Measurements from ENCODE around the gene CFAP61.
"Not testable (repeated sequence)": the region's sequence is repeated elsewhere in the genome, so short reads cannot be mapped to it uniquely, and the experiment has no call there.

The CFAP61 gene

DNA sequence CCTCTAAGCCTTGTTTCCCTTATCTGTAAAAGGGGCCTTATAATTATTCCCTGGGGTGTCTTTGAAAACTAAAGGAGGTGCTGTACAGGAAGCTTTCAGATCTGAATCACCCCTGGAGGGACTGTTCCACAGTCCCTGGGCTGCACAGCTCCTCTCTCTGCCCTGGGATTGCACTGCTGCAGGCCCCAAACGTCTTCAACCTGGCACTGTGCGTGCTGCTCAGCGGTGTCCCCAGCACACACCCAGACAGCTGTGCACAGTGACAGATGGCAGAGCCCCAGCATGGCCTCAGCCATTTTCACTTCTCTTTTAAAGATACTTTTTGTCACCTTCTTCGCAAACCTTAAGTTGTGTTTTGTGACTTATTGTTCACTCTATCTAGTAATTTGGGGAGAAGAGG lies 264.9 kb downstream of the CFAP61 start:
- no peak for DNase-seq (ENCODE audit: low read depth in 2 of 2, low spot score in 1 of 2)

DNA sequence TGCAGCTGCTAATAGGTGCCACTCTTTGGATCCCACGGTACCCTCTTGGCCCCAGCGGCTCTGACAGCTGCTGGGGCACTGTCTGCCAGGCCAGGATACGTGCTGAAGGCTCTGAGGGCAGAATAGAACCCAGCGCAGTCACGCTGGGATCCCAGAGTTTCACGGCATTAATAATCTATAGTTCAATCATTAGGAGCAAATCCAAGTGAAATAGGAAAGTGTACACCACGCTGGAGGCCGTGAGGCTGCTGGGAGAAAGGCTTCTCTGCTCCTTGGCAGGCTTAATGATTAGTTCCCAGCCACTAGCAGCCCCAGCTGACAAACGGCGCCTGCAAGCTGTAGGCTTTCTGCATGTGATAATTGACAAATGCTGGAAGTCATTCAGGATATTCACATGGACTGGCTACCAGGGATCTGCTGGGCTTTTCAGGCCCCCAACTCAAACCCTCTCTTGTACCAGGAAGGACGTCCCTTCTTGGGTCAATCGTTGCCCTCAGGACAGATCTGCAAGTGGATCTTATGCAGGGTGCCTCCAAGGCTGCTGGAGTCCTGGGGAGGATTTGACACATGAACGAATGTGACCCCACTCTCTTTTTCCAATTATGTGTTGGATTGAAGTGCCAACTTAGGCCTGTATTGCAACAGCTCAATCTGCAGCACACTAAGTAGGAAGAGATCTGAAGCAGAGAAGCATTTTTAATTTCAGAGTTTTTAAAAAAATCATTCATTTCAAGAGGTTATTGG lies 265.5 kb downstream of the CFAP61 start:
- DNase-seq (ENCODE audit: low read depth in 2 of 2, low spot score in 1 of 2) = no peak

DNA sequence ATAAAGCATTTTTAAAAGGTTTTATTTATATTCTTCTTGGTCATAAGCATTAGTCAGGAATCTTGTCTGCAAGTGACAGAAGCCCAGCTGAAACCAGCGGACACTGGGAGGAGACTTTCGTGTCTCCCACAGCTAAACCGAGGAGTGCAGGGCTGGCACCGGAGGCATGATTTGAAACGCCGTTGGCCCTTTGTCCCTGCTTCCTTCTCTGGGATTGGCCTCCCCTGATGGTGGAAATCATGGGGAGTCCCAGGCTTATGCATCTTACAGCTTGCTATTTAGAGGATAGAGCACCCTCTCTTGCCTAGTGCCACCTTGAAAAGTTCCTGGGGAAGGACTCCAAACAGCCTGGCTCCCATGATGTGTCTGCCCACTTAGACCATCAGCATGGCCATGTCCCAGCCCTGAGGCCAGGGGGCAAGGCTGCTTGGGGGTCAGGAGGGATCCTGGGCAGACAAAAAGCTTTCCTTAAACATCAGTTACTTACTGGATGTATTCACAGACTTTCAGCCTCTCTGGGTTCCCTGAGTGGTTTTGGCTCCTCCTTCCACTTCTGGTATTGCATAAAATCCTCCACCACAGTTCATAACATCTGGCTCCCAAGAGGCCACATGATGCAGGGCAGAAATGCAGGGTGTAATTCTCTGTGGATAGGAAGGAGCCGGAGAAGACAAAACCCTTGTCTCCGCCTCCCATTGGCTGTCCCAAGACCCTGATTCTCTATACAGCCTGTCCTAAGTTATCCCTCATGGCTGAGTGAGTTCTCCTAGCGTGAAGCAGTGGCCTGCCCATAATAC lies 266.2 kb downstream of the CFAP61 start:
- no peak for DNase-seq (ENCODE audit: low read depth in 2 of 2, low spot score in 1 of 2)

DNA sequence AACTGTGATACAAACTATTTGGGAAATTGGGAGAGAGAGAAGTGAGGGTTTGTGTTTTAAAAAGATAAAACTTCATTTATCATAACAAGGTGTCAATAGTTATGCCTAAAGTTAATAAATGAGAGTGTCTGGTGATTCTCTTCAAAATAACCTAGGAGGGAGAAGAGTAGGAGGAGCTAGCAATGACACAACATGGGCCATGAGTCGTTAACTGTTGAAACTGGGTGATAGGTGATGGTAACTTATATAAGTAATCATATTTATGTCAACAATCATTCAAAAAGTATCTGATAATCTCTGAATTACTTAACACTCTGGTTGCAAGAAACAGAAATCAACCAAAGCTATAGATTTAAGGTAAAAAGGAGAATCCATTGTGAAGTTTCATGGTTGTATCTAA lies 268.8 kb downstream of the CFAP61 start:
- no peak for DNase-seq (ENCODE audit: low read depth in 2 of 2, low spot score in 1 of 2)

DNA sequence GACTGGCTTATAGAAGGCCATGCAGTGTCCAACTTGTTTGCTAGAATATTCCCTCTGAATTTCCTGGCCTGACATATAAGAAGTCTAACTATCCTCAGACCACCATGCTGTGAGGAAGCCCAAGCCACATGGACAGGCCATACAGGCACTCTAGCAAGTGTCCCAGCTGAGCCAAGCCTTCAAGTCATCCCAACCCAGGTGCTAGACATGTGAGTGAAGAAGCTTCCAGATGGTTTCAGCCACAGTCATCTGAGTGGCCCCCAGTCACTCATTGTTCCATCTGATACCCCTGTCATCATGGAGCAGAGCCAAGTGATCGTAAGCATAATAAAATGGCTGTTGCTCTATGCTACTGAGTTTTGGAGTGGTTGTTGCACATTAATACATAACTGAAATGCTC lies 269.6 kb downstream of the CFAP61 start:
- DNase-seq (ENCODE audit: low read depth in 2 of 2, low spot score in 1 of 2) = no peak

DNA sequence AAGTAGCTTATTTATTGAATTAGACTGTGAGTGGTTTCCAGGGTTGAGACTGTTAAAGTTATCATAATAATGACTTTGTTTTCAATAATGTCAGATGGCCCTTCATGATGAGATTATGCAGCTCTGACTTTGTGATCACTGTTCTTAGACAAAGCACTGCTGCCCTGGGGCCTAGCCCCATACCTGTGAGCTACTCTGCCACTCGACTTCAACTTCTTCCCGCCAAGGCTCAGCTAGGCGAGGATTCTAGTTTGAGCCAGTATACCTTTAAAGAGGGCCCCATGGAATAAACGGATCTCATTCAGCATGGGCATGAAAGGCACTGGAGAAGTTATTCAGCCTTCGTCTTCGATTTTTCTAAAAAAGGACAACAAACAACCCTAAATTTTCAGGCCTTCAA lies 270.6 kb downstream of the CFAP61 start:
- no peak for DNase-seq (ENCODE audit: low read depth in 2 of 2, low spot score in 1 of 2)

DNA sequence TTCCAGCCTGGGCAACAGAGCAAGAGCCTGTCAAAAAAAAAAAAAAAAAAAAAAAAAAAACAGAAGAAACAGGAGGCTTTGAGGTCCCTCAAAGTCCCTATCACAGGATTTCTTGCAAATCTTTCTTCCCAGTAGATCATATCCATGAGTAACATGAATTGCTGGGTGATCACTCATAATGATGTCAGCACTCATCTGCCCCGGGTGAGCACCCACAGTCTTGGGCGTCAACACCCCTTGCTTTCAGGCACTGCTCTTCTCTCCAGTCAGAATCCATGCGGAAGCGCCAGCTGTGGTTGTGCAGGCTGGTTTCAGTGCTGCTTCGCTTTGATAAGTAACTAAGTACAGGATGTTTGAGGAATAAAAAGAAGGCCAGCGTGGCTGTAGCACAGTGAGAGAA lies 275.4 kb downstream of the CFAP61 start:
- no peak for DNase-seq (ENCODE audit: low read depth in 2 of 2, low spot score in 1 of 2)

DNA sequence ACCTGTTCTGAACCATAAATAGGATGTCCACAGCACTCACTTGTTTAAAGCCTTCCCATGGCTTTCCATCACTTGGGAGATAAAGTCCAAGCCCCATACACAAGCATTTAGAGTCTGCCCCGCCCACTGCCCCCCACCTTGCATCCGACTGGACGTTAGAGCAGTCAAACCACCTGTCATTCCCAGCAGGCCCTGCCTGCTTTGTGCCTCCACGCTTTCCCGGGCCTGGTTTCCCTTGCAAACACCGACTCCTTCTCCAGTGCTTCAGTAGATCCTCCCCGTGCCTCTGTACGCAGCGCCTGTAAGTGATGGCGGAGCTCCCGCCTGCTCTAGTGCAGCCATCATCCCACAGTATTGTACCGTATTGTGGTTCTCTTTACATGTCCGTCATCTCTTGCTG lies 277.2 kb downstream of the CFAP61 start:
- DNase-seq (ENCODE audit: low read depth in 2 of 2, low spot score in 1 of 2) = no peak

DNA sequence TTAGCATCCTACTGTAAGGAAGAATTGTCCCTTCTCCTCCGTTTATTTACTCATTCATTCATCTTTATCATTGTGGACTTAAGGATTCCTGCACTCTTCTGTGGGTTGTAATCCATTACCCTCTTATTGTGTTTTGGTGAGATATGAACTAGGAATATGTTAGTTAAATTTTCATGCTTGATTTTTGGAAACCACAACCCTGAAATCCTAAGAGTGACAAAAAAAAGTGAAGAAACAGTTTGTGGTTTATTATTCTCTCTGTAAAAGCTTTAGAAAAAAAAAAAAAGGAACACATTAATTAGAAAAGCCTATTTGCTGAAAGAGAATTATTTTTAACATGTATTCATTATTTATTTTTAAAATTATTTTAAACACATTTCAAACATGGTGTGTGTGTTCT lies 278.8 kb downstream of the CFAP61 start:
- no peak for DNase-seq (ENCODE audit: low read depth in 2 of 2, low spot score in 1 of 2)

DNA sequence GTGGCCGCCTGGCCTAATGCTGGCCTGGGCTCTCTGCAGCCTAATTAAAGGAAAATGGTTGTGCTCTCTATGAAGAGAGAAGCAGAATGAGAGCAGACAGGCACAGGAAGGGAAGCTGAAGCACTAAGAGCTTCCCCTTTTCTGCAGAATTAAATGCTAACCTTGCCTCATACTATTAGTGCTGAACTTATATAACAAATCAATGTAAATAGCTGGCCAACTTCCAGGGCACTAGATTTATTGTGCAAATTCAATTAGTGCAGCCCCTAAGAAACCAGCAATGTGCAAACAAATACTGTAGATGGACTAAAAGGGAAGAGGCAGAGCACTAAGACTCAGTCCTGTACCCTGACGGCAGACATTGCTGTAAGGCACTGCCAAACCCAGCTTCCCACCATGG lies 279.5 kb downstream of the CFAP61 start:
- no peak for DNase-seq (ENCODE audit: low read depth in 2 of 2, low spot score in 1 of 2)

DNA sequence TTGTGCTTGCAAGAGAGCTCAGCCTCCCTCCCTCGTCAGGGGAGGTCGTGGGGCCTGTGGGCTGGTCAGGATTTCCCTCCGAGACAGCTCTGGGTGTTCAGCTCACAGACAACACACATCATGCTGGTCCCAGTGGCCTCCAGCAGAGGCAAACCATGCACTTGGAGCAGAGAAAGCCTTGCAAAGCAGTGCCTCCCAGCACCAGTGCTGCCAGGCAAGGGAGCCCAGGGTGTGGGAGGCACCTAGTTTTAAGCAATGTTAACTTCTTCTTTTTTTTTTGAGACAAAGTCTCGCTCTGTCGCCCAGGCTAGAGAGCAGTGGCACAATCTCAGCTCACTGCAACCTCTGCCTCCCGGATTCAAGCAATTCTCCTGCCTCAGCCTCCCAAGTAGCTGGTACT lies 281.5 kb downstream of the CFAP61 start:
- DNase-seq (ENCODE audit: low read depth in 2 of 2, low spot score in 1 of 2) = no peak

DNA sequence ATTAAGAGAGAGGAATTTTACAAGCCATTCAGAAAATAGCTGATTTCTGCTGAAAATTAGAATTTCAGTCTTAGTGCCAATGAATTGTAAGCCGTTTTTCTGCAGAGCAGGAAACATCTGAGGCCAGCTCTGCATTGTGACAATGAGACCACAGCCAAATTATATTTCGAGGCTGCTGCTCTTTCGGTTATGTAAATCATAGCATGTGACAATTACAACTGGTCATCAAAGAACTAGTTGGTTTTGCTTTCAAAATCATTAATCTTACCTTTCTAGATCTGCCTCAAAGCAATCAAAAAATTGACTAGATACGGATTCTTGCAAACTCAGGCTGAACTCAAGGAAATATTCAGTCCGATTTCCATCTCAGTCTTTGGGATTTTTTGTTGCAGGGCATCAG lies 282.2 kb downstream of the CFAP61 start:
- DNase-seq (ENCODE audit: low read depth in 2 of 2, low spot score in 1 of 2) = no peak

DNA sequence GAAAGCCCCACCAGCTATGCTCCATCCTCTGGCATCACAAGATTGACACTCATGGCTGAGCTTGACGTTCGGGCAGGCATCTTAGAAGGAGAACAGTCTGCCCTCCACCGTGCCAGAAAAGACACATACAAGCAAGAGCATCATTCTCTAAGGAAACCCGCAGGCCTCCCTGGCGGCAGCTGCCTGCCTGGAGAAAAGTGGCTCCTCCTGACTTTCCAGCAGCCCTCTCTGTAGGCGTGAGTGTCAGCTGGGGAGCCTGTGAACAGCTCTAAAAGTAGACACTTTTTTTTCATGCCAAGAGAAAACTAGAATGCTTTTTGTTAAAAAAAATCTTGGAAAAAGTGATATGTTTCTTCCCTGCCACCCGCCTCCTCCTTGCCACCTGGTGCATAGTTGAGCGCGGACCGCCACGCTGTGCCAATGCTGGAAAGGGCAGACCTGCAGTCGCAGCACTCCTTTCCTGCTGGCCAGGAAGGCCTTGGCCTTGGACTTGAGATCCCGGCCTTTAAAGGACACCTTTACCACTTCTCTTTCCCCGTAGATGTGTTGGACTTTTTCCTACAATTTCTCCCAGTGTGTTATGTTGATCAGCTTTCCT lies 285.9 kb downstream of the CFAP61 start:
- DNase-seq (ENCODE audit: low read depth in 2 of 2, low spot score in 1 of 2) = no peak

DNA sequence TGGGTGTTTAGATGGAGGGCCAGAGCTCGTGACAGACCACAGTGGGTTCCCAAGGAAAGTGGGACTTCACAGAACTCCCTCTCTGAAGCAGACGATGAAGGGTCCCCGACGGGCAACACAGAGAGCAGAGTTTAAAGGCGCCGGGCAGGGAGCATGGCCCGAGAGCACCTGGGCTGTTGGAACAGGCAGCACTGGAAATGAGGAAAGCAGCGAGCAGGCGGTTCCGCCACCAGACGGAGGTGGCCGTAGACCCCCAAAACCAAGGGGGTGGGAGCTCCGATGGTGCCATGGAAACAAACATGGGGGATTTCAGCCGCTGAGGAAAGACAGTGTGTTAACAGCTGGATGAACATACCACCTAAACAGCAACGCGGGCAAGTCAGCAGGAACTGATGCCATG lies 288.1 kb downstream of the CFAP61 start:
- no peak for DNase-seq (ENCODE audit: low read depth in 2 of 2, low spot score in 1 of 2)

DNA sequence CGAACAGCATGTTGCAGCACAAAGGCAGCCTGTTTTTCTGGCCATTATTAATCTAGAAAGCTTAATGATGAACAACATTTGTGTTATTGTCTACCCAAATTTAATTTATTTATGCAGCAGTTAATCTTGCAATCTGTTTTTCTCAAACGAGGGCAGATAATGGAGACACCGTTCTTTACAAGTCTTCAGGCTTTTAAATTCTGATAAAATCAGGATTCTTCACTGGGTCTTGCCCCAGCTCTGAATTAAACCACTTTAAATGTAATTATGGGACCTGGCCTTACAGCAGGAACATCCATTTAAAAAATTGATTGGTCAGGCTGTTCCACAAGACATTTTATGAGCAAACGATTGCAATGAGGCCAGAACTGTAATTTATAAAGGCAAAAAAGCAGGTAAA lies 289.0 kb downstream of the CFAP61 start:
- DNase-seq (ENCODE audit: low read depth in 2 of 2, low spot score in 1 of 2) = no peak

DNA sequence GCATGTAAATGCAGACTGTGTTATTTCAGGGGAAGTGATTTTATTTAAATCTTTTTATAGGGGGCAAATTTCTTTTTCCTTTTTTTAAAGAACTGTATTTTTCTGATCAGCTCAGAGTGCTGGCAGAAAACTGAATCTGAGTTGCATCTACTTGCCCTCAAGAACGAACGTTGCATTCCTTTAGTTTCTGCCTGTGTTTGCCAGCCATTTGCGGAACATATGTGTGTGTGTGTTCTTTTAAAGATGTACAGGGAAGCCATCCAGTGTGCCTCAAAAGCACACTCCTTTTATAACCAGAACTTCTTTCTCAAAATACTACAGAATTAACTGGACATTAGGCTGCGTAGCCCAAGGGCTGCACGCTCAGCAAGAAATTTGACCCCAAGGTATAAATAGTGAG lies 289.7 kb downstream of the CFAP61 start:
- no peak for DNase-seq (ENCODE audit: low read depth in 2 of 2, low spot score in 1 of 2)

DNA sequence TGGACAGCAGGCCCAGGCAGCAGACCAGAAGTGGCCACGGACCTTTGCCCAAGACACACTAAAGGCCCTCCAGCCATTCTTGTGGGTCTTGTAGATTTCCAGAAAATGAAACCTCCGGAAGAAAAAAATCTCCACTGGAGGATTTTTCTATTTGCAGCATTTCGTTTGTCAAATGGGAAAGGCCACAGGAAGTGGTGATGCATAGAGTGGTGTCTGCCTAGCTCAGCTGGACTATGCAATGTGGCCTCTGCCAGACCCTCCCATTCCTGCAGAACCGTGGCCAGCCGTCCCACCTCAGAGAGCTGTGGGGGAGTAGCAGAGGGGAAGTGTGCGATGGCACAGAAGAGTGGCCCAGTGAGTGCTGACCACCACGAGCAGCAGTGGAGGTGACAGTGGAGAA lies 291.6 kb downstream of the CFAP61 start:
- no peak for DNase-seq (ENCODE audit: low read depth in 2 of 2, low spot score in 1 of 2)

DNA sequence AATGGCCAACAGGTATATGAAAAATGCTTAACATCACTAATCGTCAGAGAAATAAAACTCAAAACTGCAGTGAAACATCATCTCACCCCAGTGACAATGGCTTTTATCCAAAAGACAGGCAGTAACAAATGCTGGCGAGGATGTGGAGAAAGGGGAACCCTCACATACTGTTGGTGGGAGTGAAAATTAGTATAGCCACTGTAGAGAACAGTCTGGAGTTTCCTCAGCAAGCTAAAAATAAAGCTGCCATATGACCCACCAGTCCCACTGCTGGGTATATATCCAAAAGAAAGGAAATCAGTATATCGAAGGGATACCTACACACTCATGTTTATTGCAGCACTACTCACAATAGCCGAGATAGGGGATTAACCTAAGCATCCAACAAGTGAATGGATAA lies 292.1 kb downstream of the CFAP61 start:
- DNase-seq (ENCODE audit: low read depth in 2 of 2, low spot score in 1 of 2) = no peak

DNA sequence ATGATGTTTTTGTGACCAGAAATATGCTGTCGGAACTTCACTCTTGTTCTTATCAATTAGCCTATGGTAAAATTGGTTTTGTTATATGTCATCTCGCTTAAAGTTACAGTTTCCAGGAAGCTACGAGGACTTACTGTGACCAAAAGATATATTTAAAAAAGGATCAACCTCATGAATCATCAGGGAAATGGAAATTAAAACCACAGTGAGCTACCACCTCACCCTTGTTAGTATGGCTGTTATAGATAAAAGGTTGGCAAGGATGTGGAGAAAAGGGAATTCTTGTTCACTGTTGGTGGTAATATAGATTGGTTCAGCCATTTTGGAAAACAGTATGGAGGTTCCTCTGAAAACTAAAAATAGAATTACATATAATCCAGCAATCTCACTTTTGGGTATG lies 301.2 kb downstream of the CFAP61 start:
- no peak for DNase-seq (ENCODE audit: low read depth in 2 of 2, low spot score in 1 of 2)

DNA sequence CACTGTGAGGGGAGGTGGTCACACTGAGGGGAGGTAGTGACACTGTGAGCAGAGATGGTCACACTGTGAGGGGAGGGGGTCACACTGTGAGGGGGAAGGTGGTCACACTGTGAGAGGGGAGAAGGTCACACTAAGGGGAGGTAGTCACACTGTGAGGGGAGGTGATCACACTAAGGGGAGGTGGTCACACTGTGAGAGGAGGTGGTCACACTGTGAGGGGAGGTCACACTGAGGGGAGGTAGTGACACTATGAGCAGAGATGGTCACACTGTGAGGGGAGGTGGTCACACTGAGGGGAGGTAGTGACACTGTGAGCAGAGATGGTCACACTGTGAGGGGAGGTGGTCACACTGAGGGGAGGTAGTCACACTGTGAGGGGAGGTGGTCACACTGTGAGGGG lies 303.2 kb downstream of the CFAP61 start:
- DNase-seq (ENCODE audit: low read depth in 2 of 2, low spot score in 1 of 2) = not testable (repeated sequence)

DNA sequence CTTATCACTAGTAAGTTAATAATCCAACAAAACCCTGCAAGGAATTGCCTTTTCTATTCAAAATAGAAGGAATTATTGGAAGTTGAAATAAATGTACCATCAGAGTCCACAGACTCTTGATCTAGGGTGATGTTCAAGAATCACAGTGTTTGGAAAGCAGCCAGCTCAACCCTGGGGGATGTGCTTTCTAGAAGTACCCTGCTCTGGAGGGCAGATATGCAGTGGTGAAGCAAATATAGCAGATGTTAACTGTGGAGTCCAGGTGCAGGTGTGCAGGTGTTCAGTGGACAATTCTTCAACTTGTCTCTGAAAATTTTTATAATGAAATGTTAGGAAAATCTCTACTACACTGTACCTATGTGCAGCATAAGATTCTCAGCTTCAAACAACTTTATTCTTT lies 306.5 kb downstream of the CFAP61 start:
- no peak for DNase-seq (ENCODE audit: low read depth in 2 of 2, low spot score in 1 of 2)

DNA sequence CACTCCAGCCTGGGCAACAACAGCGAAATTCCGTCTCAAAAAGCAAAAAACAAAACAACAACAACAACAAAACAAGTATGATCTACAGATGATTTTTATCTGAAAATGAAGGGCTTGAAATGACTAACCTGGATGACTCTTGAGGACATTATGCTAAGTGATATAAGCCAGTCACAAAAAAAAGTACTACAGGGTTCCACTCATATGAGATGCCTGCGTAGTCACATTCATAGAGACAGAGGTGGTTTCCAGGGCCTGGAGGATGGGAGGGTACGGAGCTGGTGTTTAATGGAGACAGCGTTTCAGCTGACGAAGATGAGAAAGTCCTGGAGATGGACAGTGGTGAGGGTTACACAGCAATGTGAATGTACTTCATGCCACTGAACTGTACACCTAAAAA lies 307.3 kb downstream of the CFAP61 start:
- no peak for DNase-seq (ENCODE audit: low read depth in 2 of 2, low spot score in 1 of 2)

Data from stimulated activated CD8-positive, alpha-beta memory T cell treated with anti-CD3 and anti-CD28 coated beads, Interleukin-4, amount 100 ng/mL, for 4 hours (primary cell).